ENCODE measurements around the gene AIFM3.

- TF ChIP-seq CTCF (IDR thresholded peaks at IDR 0.05), result no peak
- no peak for TF ChIP-seq ZFX (IDR thresholded peaks at IDR 0.05; ENCODE audit: borderline replicate concordance)
Measured at GRCh38 chr22:21001601-21002325, 34.7 kb downstream of the AIFM3 start, which contains the start of gene THAP7.
